Activated CD4-positive, alpha-beta T cell treated with anti-CD3 and anti-CD28 coated beads for 36 hours (primary cell): Measurements from ENCODE around the gene CCDC146. TPM values are rescaled to one million over a fixed set of nuclear protein-coding genes. Genes with fewer than 3 reads are reported as not detected.
A peak's percentile ranks its signal among the peaks of the same experiment; 100 is the strongest.

Source experiments
- ATAC-seq: fragments of 200-7000 bp; cut with Tn5 transposase; one replicate; pipeline ENCODE4 v1.10.0; 2021; ENCODE audit warnings: mild to moderate bottlenecking, moderate library complexity
- CTCF ChIA-PET: fragments of 350-600 bp; sonication (Branson Sonifier 250); formaldehyde crosslinking; loops from one replicate; lab custom pipeline; 2021; ENCODE audit warnings: antibody characterized with exemption; lab: Charles Lee
- POLR2A ChIA-PET: fragments of 350-600 bp; sonication (Branson Sonifier 250); formaldehyde crosslinking; loops from one replicate; lab custom pipeline; 2021; ENCODE audit warnings: antibody characterized with exemption, inconsistent platforms; lab: Charles Lee
- DNase-seq: peaks from one replicate; pipeline ENCODE4 v3.0.0-alpha.2; 2020
- H3K27ac Mint-ChIP-seq: one replicate; pipeline ENCODE4 v1.8.0; 2021; ENCODE audit warnings: mixed read lengths
- H3K27me3 Mint-ChIP-seq: one replicate; pipeline ENCODE4 v1.8.0; 2021; ENCODE audit warnings: mixed read lengths
- H3K36me3 Mint-ChIP-seq: one replicate; pipeline ENCODE4 v1.8.0; 2021; ENCODE audit warnings: low read depth, mixed read lengths
- H3K4me1 Mint-ChIP-seq: one replicate; pipeline ENCODE4 v1.8.0; 2021; ENCODE audit warnings: mixed read lengths
- H3K4me3 Mint-ChIP-seq: one replicate; pipeline ENCODE4 v1.8.0; 2021; ENCODE audit warnings: mild to moderate bottlenecking, moderate library complexity, mixed read lengths
- H3K9me3 Mint-ChIP-seq: one replicate; pipeline ENCODE4 v1.8.0; 2021; ENCODE audit warnings: low read depth, mixed read lengths
- intact Hi-C, 2 experiments: fragments of 100-400 bp; cut with DNase I in 1 of 2; cut with micrococcal nuclease in 1 of 2; formaldehyde crosslinking; loops; one replicate each; pipeline versions ENCODE4 v1.14.2 to v1.15.1; 2022 to 2024; cut with DNase I, micrococcal nuclease
- total RNA-seq, 2 experiments: library from RNA; stranded (reverse); gene quantifications; one replicate each; pipeline ENCODE4 v1.2.3, GENCODE V29; 2021

The CCDC146 gene
- total RNA-seq, 2 experiments from 2014 or later = 1.2 to 1.7 TPM

DNA sequence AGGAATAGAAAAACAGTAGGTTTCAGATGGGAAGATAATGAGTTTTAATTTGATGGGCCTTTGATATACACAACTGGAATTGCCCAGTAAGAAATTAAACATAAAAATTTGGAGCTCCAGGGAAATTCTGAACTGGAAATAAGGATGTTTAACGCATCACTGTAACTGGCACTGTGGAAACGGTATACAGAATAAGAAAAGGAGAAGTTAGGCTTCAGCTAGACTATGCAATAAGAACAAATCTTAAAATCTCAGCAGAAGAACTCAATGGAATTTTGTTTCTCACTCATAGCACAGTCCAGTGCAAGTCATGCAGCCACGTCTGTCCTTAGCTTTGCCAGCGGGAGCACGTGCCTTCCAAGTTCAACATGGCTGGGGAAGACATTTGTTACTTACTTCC lies 130.1 kb downstream of the CCDC146 start:
- CTCF ChIA-PET = interaction anchor here (0.6 kb wide), 1 partner anchor 69 kb away, joined by 4 read pairs; no protein-coding TSS in a partner anchor
- no peak overlapping the region for H3K4me3 Mint-ChIP-seq
- H3K9me3 Mint-ChIP-seq = no peaks in the 10 kb centered on the region
- no peaks in the 10 kb centered on the region for H3K36me3 Mint-ChIP-seq
- ATAC-seq (no peak), DNase-seq (no peak)
- no peak overlapping the region for H3K27ac Mint-ChIP-seq
- intact Hi-C loops = no loop called here
- H3K27me3 Mint-ChIP-seq = no peaks in the 10 kb centered on the region
- no peaks in the 10 kb centered on the region for H3K4me1 Mint-ChIP-seq
- POLR2A ChIA-PET = interaction anchor here (0.5 kb wide), 1 partner anchor 100 kb away, joined by 4 read pairs; no protein-coding TSS in a partner anchor

GRCh38 chr7:77253151-77253550 lies 130.7 kb downstream of the CCDC146 start:
- ChIA-PET POLR2A (interaction anchor here (0.5 kb wide), 1 partner anchor 99 kb away, joined by 4 read pairs; no protein-coding TSS in a partner anchor), CTCF (no interaction called here)
- no peaks in the 10 kb centered on the region for H3K36me3 Mint-ChIP-seq
- ATAC-seq (no peak), DNase-seq (no peak)
- no peaks in the 10 kb centered on the region for H3K4me1 Mint-ChIP-seq
- intact Hi-C loops = no loop called here
- H3K27ac Mint-ChIP-seq = no peak overlapping the region
- no peak overlapping the region for H3K4me3 Mint-ChIP-seq
- H3K27me3 Mint-ChIP-seq = no peaks in the 10 kb centered on the region
- no peaks in the 10 kb centered on the region for H3K9me3 Mint-ChIP-seq

DNA sequence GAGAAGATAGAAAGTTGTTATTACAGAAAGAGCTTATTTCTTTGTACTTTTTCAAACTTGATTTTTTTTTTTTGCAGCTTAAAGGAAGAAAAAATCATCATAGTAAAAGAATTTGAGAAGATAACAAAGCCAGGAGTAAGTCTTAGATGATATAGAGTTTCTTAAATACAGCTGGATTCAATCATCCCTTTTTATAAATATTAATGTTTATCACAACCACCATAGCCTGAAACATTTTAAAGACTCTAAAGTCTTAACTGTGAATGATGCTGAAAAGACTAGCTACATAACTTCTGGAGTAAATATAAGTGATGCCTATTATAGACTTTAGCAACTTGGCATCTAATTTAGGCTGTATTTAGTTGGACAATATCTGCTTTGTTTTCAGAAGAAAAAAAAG lies 132.0 kb downstream of the CCDC146 start:
- H3K4me3 Mint-ChIP-seq = no peak overlapping the region
- ChIA-PET POLR2A (no interaction called here), CTCF (interaction anchor here (1.0 to 2.3 kb wide), 2 partner anchors 15 to 78 kb away, joined by 6 read pairs; no protein-coding TSS in a partner anchor)
- no peaks in the 10 kb centered on the region for H3K9me3 Mint-ChIP-seq
- no peak for DNase-seq
- no peak for ATAC-seq
- intact Hi-C loops = no loop called here
- H3K27me3 Mint-ChIP-seq = no peaks in the 10 kb centered on the region
- no peak overlapping the region for H3K27ac Mint-ChIP-seq
- H3K36me3 Mint-ChIP-seq = no peaks in the 10 kb centered on the region
- no peaks in the 10 kb centered on the region for H3K4me1 Mint-ChIP-seq

DNA sequence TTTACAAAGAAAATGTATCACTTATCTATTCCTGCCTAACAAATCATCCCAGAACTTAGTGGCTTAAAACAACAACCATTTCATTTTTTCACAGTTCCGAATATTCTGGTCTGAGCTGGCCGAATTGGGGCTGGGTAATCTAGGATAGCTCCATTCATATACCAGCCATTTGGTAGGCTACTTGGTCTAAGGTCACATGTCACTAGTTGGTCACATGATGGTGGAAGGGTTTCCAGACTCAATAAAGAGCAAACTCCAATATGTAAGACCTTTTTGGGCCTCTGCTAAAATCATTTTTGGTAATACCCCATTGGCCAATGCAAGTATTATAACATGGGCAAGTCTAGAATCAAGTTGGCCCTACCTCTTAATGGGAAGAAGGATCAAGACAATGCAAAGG lies 132.5 kb downstream of the CCDC146 start:
- no peak for DNase-seq
- H3K27ac Mint-ChIP-seq = no peak overlapping the region
- H3K4me3 Mint-ChIP-seq = no peak overlapping the region
- ATAC-seq = no peak
- H3K9me3 Mint-ChIP-seq = no peaks in the 10 kb centered on the region
- ChIA-PET CTCF (interaction anchor here (1.0 to 2.3 kb wide), 4 partner anchors 8 to 79 kb away, joined by 3 to 10 read pairs (median 6); no protein-coding TSS in a partner anchor), POLR2A (interaction anchor here (0.6 kb wide), 1 partner anchor 212 kb away, joined by 3 read pairs; no protein-coding TSS in a partner anchor)
- intact Hi-C loops = no loop called here
- H3K27me3 Mint-ChIP-seq = no peaks in the 10 kb centered on the region
- H3K36me3 Mint-ChIP-seq = no peaks in the 10 kb centered on the region
- no peaks in the 10 kb centered on the region for H3K4me1 Mint-ChIP-seq

DNA sequence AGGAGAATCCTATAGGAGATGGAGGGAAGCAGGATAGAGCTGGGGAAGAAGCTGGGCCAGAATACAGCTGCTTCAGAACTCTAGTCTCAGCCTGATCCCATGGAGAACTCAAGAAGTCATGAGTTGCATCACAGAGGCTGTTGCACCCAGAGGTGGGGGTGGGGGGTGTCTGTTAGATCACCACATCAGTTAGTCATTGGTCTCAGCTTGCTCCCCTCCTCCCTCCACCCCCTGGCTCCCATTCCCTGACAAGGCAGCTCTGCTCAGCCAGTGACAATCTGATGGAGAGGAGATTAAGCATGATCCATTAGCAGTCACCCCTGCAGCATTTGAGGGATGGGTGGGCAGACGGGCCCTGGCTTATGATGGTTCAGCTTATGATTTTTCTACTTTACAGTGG lies 135.6 kb downstream of the CCDC146 start:
- Mint-ChIP-seq H3K9me3 (no peaks in the 10 kb centered on the region), H3K27me3 (no peaks in the 10 kb centered on the region), H3K4me1 (no peaks in the 10 kb centered on the region), H3K4me3 (no peak overlapping the region), H3K36me3 (no peaks in the 10 kb centered on the region), H3K27ac (no peak overlapping the region)
- CTCF ChIA-PET = interaction anchor here (1.4 to 1.8 kb wide), 2 partner anchors 12 to 74 kb away, joined by 5 to 15 read pairs; no protein-coding TSS in a partner anchor
- DNase-seq = peak; percentile 15
- no peak for ATAC-seq
- intact Hi-C loops = no loop called here
- POLR2A ChIA-PET = no interaction called here

DNA sequence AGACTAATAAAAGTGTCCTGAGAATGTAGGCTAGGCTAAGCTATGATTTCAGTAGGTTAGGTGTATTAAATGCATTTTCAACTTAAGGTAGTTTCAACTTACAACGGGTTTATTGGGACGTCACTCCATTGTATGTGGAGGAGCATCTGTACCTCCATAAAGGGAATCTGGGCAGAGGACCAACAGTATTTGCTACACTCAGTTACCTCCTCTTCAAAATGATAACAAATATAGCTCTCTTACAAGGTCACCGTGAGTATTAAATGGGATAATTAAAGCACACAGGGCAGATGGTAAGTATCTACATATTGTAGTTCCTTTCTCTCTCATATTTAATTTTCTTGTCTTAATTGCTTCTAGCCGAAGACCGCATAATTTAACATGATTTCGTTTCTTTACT lies 136.2 kb downstream of the CCDC146 start:
- intact Hi-C loops = no loop called here
- CTCF ChIA-PET = interaction anchor here (1.4 to 1.8 kb wide), 2 partner anchors 12 to 73 kb away, joined by 5 to 15 read pairs; no protein-coding TSS in a partner anchor
- ATAC-seq (no peak), DNase-seq (no peak)
- POLR2A ChIA-PET = no interaction called here
- no peak overlapping the region for H3K4me3 Mint-ChIP-seq
- no peak overlapping the region for H3K27ac Mint-ChIP-seq
- no peaks in the 10 kb centered on the region for H3K36me3 Mint-ChIP-seq
- no peaks in the 10 kb centered on the region for H3K9me3 Mint-ChIP-seq
- no peaks in the 10 kb centered on the region for H3K27me3 Mint-ChIP-seq
- no peaks in the 10 kb centered on the region for H3K4me1 Mint-ChIP-seq

DNA sequence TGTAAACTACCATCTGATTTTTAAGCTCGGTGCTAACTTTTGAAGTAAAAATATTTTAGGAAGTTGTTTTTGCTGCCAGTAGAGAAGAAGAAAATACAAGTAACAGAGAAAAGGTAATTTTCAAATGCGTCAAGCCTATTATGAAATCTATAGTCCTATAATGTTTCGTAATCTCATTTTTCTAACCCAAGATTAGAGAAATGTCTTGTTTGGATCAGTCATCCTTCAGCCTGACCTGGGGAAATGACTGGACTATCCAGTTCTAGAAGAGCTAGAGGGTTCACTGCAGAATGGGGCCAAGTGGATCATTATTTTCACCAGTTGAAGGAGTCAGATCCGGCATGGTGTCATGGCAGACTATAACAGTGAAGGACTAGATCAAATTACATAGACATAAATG lies 139.9 kb downstream of the CCDC146 start:
- POLR2A ChIA-PET = no interaction called here
- peaks cover 13% of the 10 kb centered on the region for H3K4me1 Mint-ChIP-seq
- no peak overlapping the region for H3K4me3 Mint-ChIP-seq
- no peak for DNase-seq
- H3K27me3 Mint-ChIP-seq = no peaks in the 10 kb centered on the region
- no peak for ATAC-seq
- CTCF ChIA-PET = interaction anchor here (1.1 kb wide), 1 partner anchor 15 kb away, joined by 3 read pairs; no protein-coding TSS in a partner anchor
- intact Hi-C loops = no loop called here
- H3K36me3 Mint-ChIP-seq = no peaks in the 10 kb centered on the region
- no peaks in the 10 kb centered on the region for H3K9me3 Mint-ChIP-seq
- no peak overlapping the region for H3K27ac Mint-ChIP-seq

DNA sequence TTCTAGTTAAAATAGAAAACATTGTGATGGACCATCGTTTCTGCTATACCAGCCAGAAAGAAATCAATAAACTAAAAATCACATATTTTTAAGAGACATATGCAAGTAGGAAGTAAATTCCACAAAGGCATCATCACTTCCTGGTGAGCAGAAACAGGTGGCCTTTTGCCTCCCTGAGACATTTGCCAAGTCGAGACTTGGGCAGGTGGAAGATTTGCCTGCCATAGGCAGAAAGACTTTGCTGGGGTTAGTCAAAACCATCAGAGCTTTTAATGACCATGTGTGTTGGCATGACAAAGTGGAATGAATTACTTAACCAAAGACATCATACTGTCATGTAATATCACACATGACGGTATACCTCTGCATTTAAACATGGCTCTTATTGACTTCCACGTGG lies 143.3 kb downstream of the CCDC146 start:
- Mint-ChIP-seq H3K36me3 (no peaks in the 10 kb centered on the region), H3K27me3 (no peaks in the 10 kb centered on the region), H3K4me1 (peaks cover 13% of the 10 kb centered on the region), H3K27ac (no peak overlapping the region), H3K4me3 (no peak overlapping the region), H3K9me3 (no peaks in the 10 kb centered on the region)
- intact Hi-C loops = loop anchor here (1.0 to 5.0 kb wide), 4 partner anchors 65 to 272 kb away; partner anchors contain the start of gene PTPN12 (in 1 of the 2)
- POLR2A ChIA-PET = no interaction called here
- DNase-seq (no peak), ATAC-seq (no peak)
- CTCF ChIA-PET = interaction anchor here (1.2 to 2.0 kb wide), 2 partner anchors 10 to 19 kb away, joined by 3 to 9 read pairs; no protein-coding TSS in a partner anchor

- no peak overlapping the region for H3K4me3 Mint-ChIP-seq
- H3K27me3 Mint-ChIP-seq = no peaks in the 10 kb centered on the region
- ChIA-PET POLR2A (interaction anchor here (0.7 to 1.0 kb wide), 3 partner anchors 62 to 141 kb away, joined by 3 to 5 read pairs (median 3); no protein-coding TSS in a partner anchor), CTCF (interaction anchor here (1.2 to 2.0 kb wide), 3 partner anchors 10 to 66 kb away, joined by 3 to 9 read pairs (median 3); no protein-coding TSS in a partner anchor)
- ATAC-seq (peak; percentile 94), DNase-seq (peak; percentile 38)
- H3K9me3 Mint-ChIP-seq = no peaks in the 10 kb centered on the region
- peaks cover 13% of the 10 kb centered on the region for H3K4me1 Mint-ChIP-seq
- H3K27ac Mint-ChIP-seq = peak overlapping the region; percentile 29
- intact Hi-C loops = loop anchor here (1.0 to 5.0 kb wide), 4 partner anchors 64 to 271 kb away; partner anchors contain the start of gene PTPN12 (in 1 of the 2)
- no peaks in the 10 kb centered on the region for H3K36me3 Mint-ChIP-seq
Observed at GRCh38 chr7:77266291-77266794, 143.9 kb downstream of the CCDC146 start.

DNA sequence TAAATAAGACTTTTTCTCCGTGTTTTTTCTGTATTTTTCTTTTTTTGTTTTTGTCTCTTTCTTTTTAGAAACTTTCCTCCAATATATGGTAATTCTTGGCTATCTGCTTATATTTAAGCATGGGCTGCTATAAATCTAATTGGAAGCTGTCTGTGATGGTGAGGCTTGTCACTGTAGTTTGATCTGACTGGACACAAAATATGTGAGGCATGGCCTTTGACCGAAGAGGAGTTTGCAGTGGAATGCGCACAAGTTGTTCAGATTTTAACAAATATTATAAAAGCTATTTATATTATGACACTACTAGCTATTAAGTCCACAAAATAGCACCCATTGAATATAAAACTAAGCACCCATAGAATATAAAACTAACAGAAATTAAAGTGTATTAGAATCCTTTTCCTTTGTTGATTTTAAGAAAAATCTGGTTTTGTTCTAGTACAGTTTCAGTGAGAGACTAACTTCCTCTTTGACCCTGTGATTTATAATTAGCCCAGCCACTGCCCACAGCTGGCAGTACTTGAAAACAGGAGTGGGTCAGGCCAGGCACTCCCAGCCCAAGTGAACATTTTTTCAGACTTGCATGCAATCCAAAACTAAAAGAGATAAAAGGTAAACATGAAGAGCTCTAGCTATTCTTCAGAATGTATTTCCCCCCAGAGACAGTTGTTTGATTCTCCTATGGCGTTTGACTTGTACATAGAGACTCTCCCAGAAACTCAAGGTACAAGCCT lies 147.1 kb downstream of the CCDC146 start:
- CTCF ChIA-PET = interaction anchor here (1.9 kb wide), 1 partner anchor 22 kb away, joined by 7 read pairs; no protein-coding TSS in a partner anchor
- ATAC-seq = no peak
- intact Hi-C loops = loop anchor here in 1 of 2 experiments (5.0 kb wide), 2 partner anchors 83 to 268 kb away; partner anchors contain the start of gene PTPN12

GRCh38 chr7:77270094-77270480 lies 147.7 kb downstream of the CCDC146 start:
- Mint-ChIP-seq H3K27ac (no peak overlapping the region), H3K9me3 (no peaks in the 10 kb centered on the region), H3K36me3 (peaks cover 3% of the 10 kb centered on the region), H3K4me3 (no peak overlapping the region), H3K4me1 (peaks cover 13% of the 10 kb centered on the region), H3K27me3 (no peaks in the 10 kb centered on the region)
- intact Hi-C loops = no loop called here
- ATAC-seq (no peak), DNase-seq (no peak)
- ChIA-PET POLR2A (no interaction called here), CTCF (interaction anchor here (1.9 kb wide), 1 partner anchor 23 kb away, joined by 7 read pairs; no protein-coding TSS in a partner anchor)

More for the DNA sequence above, 147.1 kb downstream of the CCDC146 start:
- POLR2A ChIA-PET = no interaction called here
- Mint-ChIP-seq H3K36me3 (peaks cover 1% of the 10 kb centered on the region), H3K4me3 (no peak overlapping the region), H3K27me3 (no peaks in the 10 kb centered on the region), H3K9me3 (no peaks in the 10 kb centered on the region), H3K27ac (no peak overlapping the region), H3K4me1 (peaks cover 13% of the 10 kb centered on the region)
- no peak for DNase-seq
